NCI-H1105 (cell line): ENCODE data around the gene BNC2.

Experiments used
- DNase-seq: peaks from one replicate; lab custom pipeline; 2025; lab: John Stamatoyannopoulos, UW

The BNC2 gene

GRCh38 chr9:16755467-16756160 is 114.9 kb downstream of the BNC2 start:
- no peak for DNase-seq

GRCh38 chr9:16754662-16755061 is 115.8 kb downstream of the BNC2 start:
- DNase-seq, result no peak

GRCh38 chr9:16753256-16753655 is 117.2 kb downstream of the BNC2 start:
- DNase-seq, result no peak

- no peak for DNase-seq
These were observed 117.9 kb downstream of the BNC2 start for GRCh38 chr9:16752601-16753000.

- no peak for DNase-seq
These were observed 119.9 kb downstream of the BNC2 start for GRCh38 chr9:16750553-16750952.

GRCh38 chr9:16745359-16745758 is 125.1 kb downstream of the BNC2 start:
- DNase-seq, result no peak

- no peak for DNase-seq
These were observed 126.1 kb downstream of the BNC2 start for GRCh38 chr9:16744394-16744793.

GRCh38 chr9:16743375-16743774 is 127.1 kb downstream of the BNC2 start:
- DNase-seq, result no peak

- no peak for DNase-seq
These were observed 135.5 kb downstream of the BNC2 start for GRCh38 chr9:16735001-16735400.

GRCh38 chr9:16732546-16732945 is 137.9 kb downstream of the BNC2 start:
- no peak for DNase-seq

- no peak for DNase-seq
These were observed 140.3 kb downstream of the BNC2 start for GRCh38 chr9:16730162-16730561.

- DNase-seq, result peak; percentile 93
These were observed 140.8 kb downstream of the BNC2 start for GRCh38 chr9:16729651-16730050.

- no peak for DNase-seq
These were observed 142.3 kb downstream of the BNC2 start for GRCh38 chr9:16728137-16728508.

- no peak for DNase-seq
These were observed 142.9 kb downstream of the BNC2 start for GRCh38 chr9:16727452-16728136.

GRCh38 chr9:16726718-16727451 is 143.6 kb downstream of the BNC2 start:
- peak; percentile 78 for DNase-seq

GRCh38 chr9:16726029-16726428 is 144.4 kb downstream of the BNC2 start:
- no peak for DNase-seq

- no peak for DNase-seq
These were observed 145.4 kb downstream of the BNC2 start for GRCh38 chr9:16725066-16725465.

- DNase-seq, result no peak
These were observed 148.5 kb downstream of the BNC2 start for GRCh38 chr9:16721972-16722371.

GRCh38 chr9:16720386-16720785 is 150.1 kb downstream of the BNC2 start:
- no peak for DNase-seq

- DNase-seq, result no peak
These were observed 150.5 kb downstream of the BNC2 start for GRCh38 chr9:16719921-16720320.

- DNase-seq, result no peak
These were observed 151.5 kb downstream of the BNC2 start for GRCh38 chr9:16718952-16719351.

- no peak for DNase-seq
These were observed 152.2 kb downstream of the BNC2 start for GRCh38 chr9:16718296-16718695.

- no peak for DNase-seq
These were observed 153.9 kb downstream of the BNC2 start for GRCh38 chr9:16716601-16717000.
